Stimulated activated CD4-positive, alpha-beta T cell treated with anti-CD3 and anti-CD28 coated beads, TNF-alpha, amount 100 ng/mL, for 24 hours (primary cell): ENCODE data around the gene CDX2.
A peak's percentile ranks its signal among the peaks of the same experiment; 100 is the strongest.

ENCODE experiments used
- DNase-seq, 3 experiments: peaks; one replicate each; pipeline ENCODE4 v3.0.0-alpha.2; 2020; ENCODE audit warnings: low read depth in 3 of 3

Gene CDX2

DNA sequence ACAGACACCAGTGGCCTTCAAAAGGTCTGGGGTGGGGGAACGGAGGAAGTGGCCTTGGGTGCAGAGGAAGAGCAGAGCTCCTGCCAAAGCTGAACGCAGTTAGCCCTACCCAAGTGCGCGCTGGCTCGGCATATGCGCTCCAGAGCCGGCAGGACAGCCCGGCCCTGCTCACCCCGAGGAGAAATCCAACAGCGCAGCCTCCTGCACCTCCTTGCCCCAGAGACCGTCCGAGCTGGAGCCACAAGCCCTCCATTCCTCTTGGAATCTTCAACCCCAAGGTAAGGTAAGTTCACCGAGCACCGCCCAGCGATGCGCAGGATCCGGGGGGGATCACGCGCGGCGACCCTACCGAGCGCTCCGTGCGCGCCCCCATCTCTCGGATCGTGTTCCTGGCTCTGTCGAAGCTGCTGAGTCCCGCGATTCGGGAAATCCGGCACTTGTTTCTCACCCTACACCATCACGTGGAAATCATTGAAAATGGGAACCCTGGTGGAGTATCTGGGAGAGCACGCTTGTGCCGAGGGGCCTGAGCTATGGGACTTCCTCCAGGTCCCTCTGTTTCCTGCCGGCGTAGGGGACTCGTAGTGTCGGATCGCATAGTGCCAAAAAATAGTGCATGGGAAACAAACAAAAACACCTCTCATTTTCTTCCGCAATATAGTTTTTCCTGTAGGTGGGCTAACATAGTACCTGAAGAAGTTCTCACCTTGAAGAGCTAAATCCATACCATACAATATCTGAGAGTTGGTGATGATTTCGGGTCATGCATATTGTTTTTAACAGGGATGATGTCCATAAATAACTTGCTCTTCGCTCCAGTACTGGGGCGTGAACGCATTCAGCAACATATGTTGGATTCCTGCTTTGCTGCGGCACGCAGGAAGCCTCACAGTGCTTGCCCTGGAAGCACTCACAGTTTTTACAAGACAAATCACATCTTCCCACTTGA, 40.0 kb downstream of the CDX2 start:
- no peak for DNase-seq

GRCh38 chr13:27928353-27928804, 40.7 kb downstream of the CDX2 start:
- DNase-seq: no peak

- DNase-seq: no peak
These were observed 41.4 kb downstream of the CDX2 start for GRCh38 chr13:27927444-27928352.

- no peak for DNase-seq
These were observed 42.3 kb downstream of the CDX2 start for GRCh38 chr13:27926644-27927434.

DNA sequence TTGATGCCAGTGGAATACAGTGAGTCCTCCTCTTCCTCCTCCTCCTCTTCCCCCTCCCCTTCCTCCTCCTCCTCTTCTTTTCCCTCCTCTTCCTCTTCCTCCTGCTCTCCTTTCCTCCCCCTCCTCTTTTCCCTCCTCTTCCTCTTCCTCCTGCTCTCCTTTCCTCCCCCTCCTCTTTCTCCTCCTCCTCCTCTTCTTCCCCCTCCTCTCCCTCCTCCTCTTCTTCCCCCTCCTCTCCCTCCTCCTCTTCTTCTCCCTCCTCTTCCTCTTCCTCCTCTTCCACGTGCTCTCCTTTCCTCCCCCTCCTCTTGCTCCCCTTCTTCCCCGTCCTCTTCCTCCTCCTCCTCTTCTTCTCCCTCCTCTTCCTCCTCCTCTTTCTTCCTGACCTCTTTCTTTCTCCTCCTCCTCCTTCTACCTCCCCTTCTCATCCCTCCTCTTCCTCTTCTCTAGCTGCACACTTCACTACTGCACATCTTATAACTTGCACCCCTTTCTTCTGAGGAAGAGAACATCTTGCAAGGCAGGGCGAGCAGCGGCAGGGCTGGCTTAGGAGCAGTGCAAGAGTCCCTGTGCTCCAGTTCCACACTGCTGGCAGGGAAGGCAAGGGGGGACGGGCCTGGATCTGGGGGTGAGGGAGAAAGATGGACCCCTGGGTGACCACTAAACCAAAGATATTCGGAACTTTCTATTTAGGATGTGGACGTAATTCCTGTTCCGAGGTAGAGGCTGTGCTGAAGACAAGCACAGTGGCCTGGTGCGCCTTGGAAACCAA, 43.7 kb downstream of the CDX2 start:
- DNase-seq: no peak

GRCh38 chr13:27924529-27925141, 44.5 kb downstream of the CDX2 start:
- DNase-seq: no peak

- no peak for DNase-seq
These were observed 45.2 kb downstream of the CDX2 start for GRCh38 chr13:27923794-27924528.

GRCh38 chr13:27922883-27923612, 46.1 kb downstream of the CDX2 start:
- DNase-seq: no peak

- DNase-seq: no peak
These were observed 46.9 kb downstream of the CDX2 start for GRCh38 chr13:27921961-27922882.

DNA sequence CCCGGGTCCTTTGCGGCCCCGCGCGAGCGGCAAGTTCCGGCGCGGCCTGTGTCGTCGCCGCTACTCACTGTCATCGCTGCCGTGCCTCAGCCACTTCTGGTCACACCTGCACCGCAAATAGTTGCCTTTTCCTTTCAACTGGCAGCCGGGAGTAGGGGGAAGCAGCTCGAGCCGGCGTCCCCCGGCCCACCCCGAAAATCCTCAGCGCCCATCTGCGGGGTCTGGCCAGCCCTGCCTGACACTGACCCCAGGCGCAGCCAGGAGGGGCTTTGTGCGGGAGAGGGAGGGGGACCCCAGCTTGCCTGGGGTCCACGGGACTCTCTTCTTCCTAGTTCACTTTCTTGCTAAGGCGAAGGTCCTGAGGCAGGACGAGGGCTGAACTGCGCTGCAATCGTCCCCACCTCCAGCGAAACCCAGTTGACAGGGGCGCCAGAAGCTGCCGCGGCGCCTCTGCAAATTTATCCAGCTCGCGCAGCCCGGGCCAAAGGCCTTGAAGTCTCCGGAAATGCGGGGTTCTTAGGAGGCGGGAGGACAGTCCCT, 47.6 kb downstream of the CDX2 start:
- no peak for DNase-seq

GRCh38 chr13:27920677-27921420, 48.3 kb downstream of the CDX2 start:
- DNase-seq: no peak

DNA sequence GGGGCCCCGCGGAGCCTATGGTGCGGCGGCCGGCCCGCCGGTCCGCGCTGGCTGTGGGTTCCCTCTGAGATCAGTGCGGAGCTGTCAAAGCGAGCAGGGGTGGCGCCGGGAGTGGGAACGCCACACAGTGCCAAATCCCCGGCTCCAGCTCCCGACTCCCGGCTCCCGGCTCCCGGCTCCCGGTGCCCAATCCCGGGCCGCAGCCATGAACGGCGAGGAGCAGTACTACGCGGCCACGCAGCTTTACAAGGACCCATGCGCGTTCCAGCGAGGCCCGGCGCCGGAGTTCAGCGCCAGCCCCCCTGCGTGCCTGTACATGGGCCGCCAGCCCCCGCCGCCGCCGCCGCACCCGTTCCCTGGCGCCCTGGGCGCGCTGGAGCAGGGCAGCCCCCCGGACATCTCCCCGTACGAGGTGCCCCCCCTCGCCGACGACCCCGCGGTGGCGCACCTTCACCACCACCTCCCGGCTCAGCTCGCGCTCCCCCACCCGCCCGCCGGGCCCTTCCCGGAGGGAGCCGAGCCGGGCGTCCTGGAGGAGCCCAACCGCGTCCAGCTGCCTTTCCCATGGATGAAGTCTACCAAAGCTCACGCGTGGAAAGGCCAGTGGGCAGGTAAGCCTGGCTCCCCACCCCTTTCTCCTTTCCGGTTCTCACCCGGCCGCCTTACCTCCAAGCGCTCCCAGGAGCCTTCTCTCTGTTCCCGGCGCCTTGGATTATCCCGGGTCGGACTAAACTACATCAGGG, 49.0 kb downstream of the CDX2 start, which contains the start of gene PDX1:
TSS of gene PDX1 (plus strand) at position 67 of the 743 bp plus-strand sequence. CDS start at position 206, 139 bp downstream.
- peak in 1 of 3 experiments; percentile 32 for DNase-seq

- DNase-seq: no peak
These were observed 49.5 kb downstream of the CDX2 start for GRCh38 chr13:27919659-27919933.

DNA sequence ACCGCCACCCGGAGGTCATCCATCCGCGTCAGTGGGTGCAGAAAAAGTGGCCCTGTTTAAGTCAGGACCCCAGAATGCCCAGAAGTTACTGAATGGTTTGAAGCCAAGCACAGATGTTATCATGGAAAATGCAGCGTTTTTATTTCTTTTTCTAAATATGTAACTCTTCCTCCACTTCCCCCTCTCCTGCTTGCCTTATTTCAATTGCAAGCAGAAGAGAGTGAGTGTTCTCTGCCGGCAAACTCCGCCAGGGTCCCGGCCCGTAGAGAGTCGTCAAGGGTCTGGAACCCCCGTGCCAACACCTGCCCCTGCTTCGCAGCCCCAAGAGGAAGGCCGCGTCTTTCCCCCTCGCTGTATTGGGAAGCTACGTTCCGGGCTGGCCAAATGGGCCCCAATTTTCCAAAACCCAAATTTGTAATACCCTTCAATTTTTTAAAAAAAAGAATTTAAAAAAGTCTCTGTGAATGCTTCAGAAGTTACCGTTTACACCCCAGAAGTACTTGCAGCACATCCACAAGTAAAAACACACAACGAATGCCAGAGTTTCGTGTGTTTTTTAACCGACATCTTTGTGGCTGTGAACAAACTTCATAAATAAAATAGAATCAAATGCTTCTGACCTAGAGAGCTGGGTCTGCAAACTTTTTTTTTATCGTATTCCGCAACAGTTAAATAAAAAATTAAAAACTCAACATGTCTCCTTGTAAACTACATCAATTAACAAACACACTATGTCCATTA, 50.0 kb downstream of the CDX2 start:
- DNase-seq: no peak
